SK-N-SH treated with all-trans-retinoic acid at 6 μM for 48 hours (cell line): ENCODE measurements around the gene PLCD3.

ENCODE experiments used
- ATAC-seq: fragments of 200-7000 bp; cut with Tn5 transposase; 3 replicates; pipeline ENCODE4 v1.9.1; 2020; ENCODE audit warnings: mild to moderate bottlenecking, moderate library complexity
- ARNTL ChIP-seq: fragments of 450-650 bp; formaldehyde crosslinking; IDR thresholded peaks from 2 replicates; pipeline ENCODE4 v1.5.0; 2020; ENCODE audit warnings: low read depth, mild to moderate bottlenecking, moderate library complexity, borderline replicate concordance
- BACH2 ChIP-seq: fragments of 250-450 bp; sonication (Bioruptor Pico); IDR thresholded peaks from 2 replicates; pipeline ENCODE4 v1.9.0; 2021; ENCODE audit warnings: mild to moderate bottlenecking, borderline replicate concordance
- CREB5 ChIP-seq: fragments of 250-450 bp; sonication (Bioruptor Pico); IDR thresholded peaks from 2 replicates; pipeline ENCODE4 v1.5.1; 2020; ENCODE audit warnings: low read depth, mild to moderate bottlenecking, moderate library complexity
- CSDC2 ChIP-seq: fragments of 250-450 bp; sonication (Bioruptor Pico); IDR thresholded peaks from 2 replicates; pipeline ENCODE4 v1.5.0; 2020; ENCODE audit warnings: mild to moderate bottlenecking, moderate library complexity
- CSRNP3 ChIP-seq: fragments of 250-450 bp; sonication (Bioruptor Pico); IDR thresholded peaks from 2 replicates; pipeline ENCODE4 v1.5.1; 2021; ENCODE audit warnings: mild to moderate bottlenecking, moderate library complexity
- ESRRG ChIP-seq: fragments of 250-450 bp; sonication (Bioruptor Pico); IDR thresholded peaks from 2 replicates; pipeline ENCODE4 v1.6.1; 2021; ENCODE audit warnings: mild to moderate bottlenecking
- GLIS3 ChIP-seq: fragments of 250-450 bp; sonication (Bioruptor Pico); IDR thresholded peaks from 2 replicates; pipeline ENCODE4 v1.5.0; 2020; ENCODE audit warnings: mild to moderate bottlenecking, moderate library complexity
- ISL1 ChIP-seq: fragments of 250-450 bp; sonication (Bioruptor Pico); IDR thresholded peaks from 2 replicates; pipeline ENCODE4 v2.1.2; 2022; ENCODE audit warnings: mild to moderate bottlenecking, moderate library complexity
- OSR1 ChIP-seq: fragments of 250-450 bp; sonication (Bioruptor Pico); IDR thresholded peaks from 2 replicates; pipeline ENCODE4 v1.8.0; 2022; ENCODE audit warnings: moderate library complexity, mild to moderate bottlenecking, inconsistent platforms
- PATZ1 ChIP-seq: fragments of 250-450 bp; sonication (Bioruptor Pico); IDR thresholded peaks from 2 replicates; pipeline ENCODE4 v1.8.0; 2020; ENCODE audit warnings: mild to moderate bottlenecking, moderate library complexity, borderline replicate concordance
- PPARA ChIP-seq: fragments of 250-450 bp; sonication (Bioruptor Pico); IDR thresholded peaks from 2 replicates; pipeline ENCODE4 v1.5.0; 2020; ENCODE audit warnings: mild to moderate bottlenecking, borderline replicate concordance
- RARB ChIP-seq: fragments of 250-450 bp; sonication (Bioruptor Pico); IDR thresholded peaks from 2 replicates; pipeline ENCODE4 v1.8.0; 2021; ENCODE audit warnings: mild to moderate bottlenecking, moderate library complexity
- SNAI2 ChIP-seq: fragments of 250-450 bp; sonication (Bioruptor Pico); IDR thresholded peaks from 2 replicates; pipeline ENCODE4 v1.5.0; 2020; ENCODE audit warnings: mild to moderate bottlenecking, moderate library complexity
- TCF4 ChIP-seq: fragments of 250-450 bp; sonication (Bioruptor Pico); IDR thresholded peaks from 2 replicates; pipeline ENCODE4 v1.8.0; 2021; ENCODE audit warnings: mild to moderate bottlenecking, moderate library complexity, borderline replicate concordance
- TOX ChIP-seq: fragments of 250-450 bp; sonication (Bioruptor Pico); IDR thresholded peaks from 2 replicates; pipeline ENCODE4 v1.8.0; 2021; ENCODE audit warnings: mild to moderate bottlenecking, moderate library complexity, borderline replicate concordance
- ZC3H10 ChIP-seq: fragments of 250-450 bp; sonication (Bioruptor Pico); IDR thresholded peaks from 2 replicates; pipeline ENCODE4 v1.5.1; 2021; ENCODE audit warnings: mild to moderate bottlenecking, moderate library complexity
- ZFP3 ChIP-seq: fragments of 250-450 bp; sonication (Bioruptor Pico); IDR thresholded peaks from 2 replicates; pipeline ENCODE4 v1.5.0; 2020; ENCODE audit warnings: mild to moderate bottlenecking, moderate library complexity
- ZFP30 ChIP-seq: fragments of 450-650 bp; formaldehyde crosslinking; IDR thresholded peaks from 2 replicates; pipeline ENCODE4 v1.5.0; 2022; ENCODE audit warnings: mild to moderate bottlenecking, moderate library complexity
- ZNF565 ChIP-seq: fragments of 450-650 bp; formaldehyde crosslinking; conservative IDR thresholded peaks from 2 replicates; pipeline ENCODE4 v1.5.0; 2020; ENCODE audit warnings: low read depth, mild to moderate bottlenecking, moderate library complexity
- ZNF70 ChIP-seq: fragments of 450-650 bp; formaldehyde crosslinking; IDR thresholded peaks from 2 replicates; pipeline ENCODE4 v1.5.0; 2020; ENCODE audit warnings: mild to moderate bottlenecking, moderate library complexity
- ZNF8 ChIP-seq: fragments of 450-650 bp; formaldehyde crosslinking; IDR thresholded peaks from 2 replicates; pipeline ENCODE4 v1.5.0; 2020; ENCODE audit warnings: mild to moderate bottlenecking, moderate library complexity
- TF ChIP-seq, protein P1 (sequence below): fragments of 250-450 bp; sonication (Bioruptor Pico); IDR thresholded peaks from 2 replicates; pipeline ENCODE4 v1.8.0; 2021; ENCODE audit warnings: low read depth, mild to moderate bottlenecking, moderate library complexity, borderline replicate concordance
- TF ChIP-seq, protein P2 (sequence below): fragments of 250-450 bp; sonication (Bioruptor Pico); IDR thresholded peaks from 2 replicates; pipeline ENCODE4 v1.5.0; 2020; ENCODE audit warnings: mild to moderate bottlenecking, moderate library complexity

Gene PLCD3

GRCh38 chr17:45147581-45148182, 15.4 kb upstream of the PLCD3 start:
- TF ChIP-seq OSR1 (CRISPR knock-in tag), result no peak
- no peak for TF ChIP-seq ZNF70 (CRISPR knock-in tag)
- TF ChIP-seq ZNF8 (CRISPR knock-in tag), result 0 out of 2 replicates have a peak, but pooled peaks have one; percentile 41
- TF ChIP-seq ZNF565 (CRISPR knock-in tag), result no peak
- TF ChIP-seq ZFP30 (CRISPR knock-in tag), result no peak
- peak; percentile 69; the same call in 1 of the 2 replicates for TF ChIP-seq ZC3H10 (CRISPR knock-in tag)
- TF ChIP-seq, protein P1, sequence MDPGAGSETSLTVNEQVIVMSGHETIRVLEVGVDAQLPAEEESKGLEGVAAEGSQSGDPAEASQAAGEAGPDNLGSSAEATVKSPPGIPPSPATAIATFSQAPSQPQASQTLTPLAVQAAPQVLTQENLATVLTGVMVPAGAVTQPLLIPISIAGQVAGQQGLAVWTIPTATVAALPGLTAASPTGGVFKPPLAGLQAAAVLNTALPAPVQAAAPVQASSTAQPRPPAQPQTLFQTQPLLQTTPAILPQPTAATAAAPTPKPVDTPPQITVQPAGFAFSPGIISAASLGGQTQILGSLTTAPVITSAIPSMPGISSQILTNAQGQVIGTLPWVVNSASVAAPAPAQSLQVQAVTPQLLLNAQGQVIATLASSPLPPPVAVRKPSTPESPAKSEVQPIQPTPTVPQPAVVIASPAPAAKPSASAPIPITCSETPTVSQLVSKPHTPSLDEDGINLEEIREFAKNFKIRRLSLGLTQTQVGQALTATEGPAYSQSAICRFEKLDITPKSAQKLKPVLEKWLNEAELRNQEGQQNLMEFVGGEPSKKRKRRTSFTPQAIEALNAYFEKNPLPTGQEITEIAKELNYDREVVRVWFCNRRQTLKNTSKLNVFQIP, result 0 out of 2 replicates have a peak, but pooled peaks have one; percentile 31
- no peak; the same call in 1 of the 2 replicates for TF ChIP-seq GLIS3 (CRISPR knock-in tag)
- TF ChIP-seq CSDC2 (CRISPR knock-in tag), result no peak
- peak; percentile 64; the same call in 1 of the 2 replicates for TF ChIP-seq TOX
- peak; percentile 84; the same call in 1 of the 2 replicates for TF ChIP-seq PATZ1 (CRISPR knock-in tag)
- TF ChIP-seq CSRNP3 (CRISPR knock-in tag), result no peak
- TF ChIP-seq BACH2 (CRISPR knock-in tag), result no peak
- no peak for TF ChIP-seq ESRRG (CRISPR knock-in tag)
- TF ChIP-seq PPARA, result no peak
- no peak for TF ChIP-seq ZFP3 (CRISPR knock-in tag)
- TF ChIP-seq SNAI2, result no peak
- TF ChIP-seq RARB (CRISPR knock-in tag), result peak; percentile 89
- TF ChIP-seq CREB5, result peak; percentile 70; the same call in 1 of the 2 replicates
- no peak for TF ChIP-seq TCF4 (CRISPR knock-in tag)
- TF ChIP-seq ARNTL, result peak; percentile 51; the same call in 1 of the 2 replicates
- TF ChIP-seq, protein P2, sequence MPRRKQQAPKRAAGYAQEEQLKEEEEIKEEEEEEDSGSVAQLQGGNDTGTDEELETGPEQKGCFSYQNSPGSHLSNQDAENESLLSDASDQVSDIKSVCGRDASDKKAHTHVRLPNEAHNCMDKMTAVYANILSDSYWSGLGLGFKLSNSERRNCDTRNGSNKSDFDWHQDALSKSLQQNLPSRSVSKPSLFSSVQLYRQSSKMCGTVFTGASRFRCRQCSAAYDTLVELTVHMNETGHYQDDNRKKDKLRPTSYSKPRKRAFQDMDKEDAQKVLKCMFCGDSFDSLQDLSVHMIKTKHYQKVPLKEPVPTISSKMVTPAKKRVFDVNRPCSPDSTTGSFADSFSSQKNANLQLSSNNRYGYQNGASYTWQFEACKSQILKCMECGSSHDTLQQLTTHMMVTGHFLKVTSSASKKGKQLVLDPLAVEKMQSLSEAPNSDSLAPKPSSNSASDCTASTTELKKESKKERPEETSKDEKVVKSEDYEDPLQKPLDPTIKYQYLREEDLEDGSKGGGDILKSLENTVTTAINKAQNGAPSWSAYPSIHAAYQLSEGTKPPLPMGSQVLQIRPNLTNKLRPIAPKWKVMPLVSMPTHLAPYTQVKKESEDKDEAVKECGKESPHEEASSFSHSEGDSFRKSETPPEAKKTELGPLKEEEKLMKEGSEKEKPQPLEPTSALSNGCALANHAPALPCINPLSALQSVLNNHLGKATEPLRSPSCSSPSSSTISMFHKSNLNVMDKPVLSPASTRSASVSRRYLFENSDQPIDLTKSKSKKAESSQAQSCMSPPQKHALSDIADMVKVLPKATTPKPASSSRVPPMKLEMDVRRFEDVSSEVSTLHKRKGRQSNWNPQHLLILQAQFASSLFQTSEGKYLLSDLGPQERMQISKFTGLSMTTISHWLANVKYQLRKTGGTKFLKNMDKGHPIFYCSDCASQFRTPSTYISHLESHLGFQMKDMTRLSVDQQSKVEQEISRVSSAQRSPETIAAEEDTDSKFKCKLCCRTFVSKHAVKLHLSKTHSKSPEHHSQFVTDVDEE, result no peak
- TF ChIP-seq ISL1, result no peak
- peak; percentile 37 for ATAC-seq

DNA sequence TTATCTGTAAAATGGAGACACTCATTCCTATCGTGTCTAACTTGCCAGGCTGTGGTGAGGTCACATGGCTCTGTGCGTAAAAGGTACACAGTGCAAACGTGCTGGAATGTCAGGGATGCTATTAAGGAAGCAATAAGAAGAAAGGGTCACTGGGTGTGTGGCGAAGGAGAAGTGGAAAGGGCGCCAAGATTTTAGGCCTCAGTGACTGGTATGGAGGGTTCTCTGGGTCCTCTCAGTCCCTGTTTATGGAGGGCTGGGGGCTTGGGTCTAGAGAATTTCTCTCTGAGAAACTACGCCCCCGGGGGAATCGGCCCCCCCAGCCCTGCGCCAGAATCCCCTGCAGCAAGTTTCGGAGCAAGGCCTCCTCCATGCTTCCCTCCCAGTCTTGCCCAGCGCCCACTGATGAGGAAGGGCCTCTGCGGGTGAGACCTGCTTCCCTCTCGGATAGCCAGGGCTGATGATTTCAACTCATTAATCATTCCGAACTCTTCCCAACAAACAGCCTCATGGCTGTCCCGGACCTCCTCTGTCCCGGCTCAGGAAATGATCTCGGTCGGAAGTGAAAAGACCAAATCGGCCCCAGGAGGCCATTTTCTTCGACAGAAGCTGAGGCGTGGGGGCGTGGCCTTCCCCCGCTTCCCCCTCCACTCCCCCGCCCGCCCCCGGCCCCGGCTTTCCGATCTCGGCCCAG, 14.7 kb upstream of the PLCD3 start:
- TF ChIP-seq CSDC2 (CRISPR knock-in tag) (peak; percentile 87; the same call in 1 of the 2 replicates), ZC3H10 (CRISPR knock-in tag) (0 out of 2 replicates have a peak, but pooled peaks have one; percentile 17), TCF4 (CRISPR knock-in tag) (no peak)
- TF ChIP-seq, protein P2, result peak; percentile 19; the same call in 1 of the 2 replicates
- peak; percentile 15 for ATAC-seq
